Activated CD4-positive, alpha-beta T cell treated with anti-CD3 and anti-CD28 coated beads for 1 hour (primary cell): Measurements from ENCODE around the gene CD83.
"Not testable (repeated sequence)": the region's sequence is repeated elsewhere in the genome, so short reads cannot be mapped to it uniquely, and the experiment has no call there.

ENCODE experiments used
- DNase-seq: peaks from one replicate; pipeline ENCODE4 v3.0.0-alpha.2; 2020

Gene CD83

GRCh38 chr6:14117158-14118090 is at the start of gene CD83:
Gene CD83 (plus strand): TSS chr6:14117772. CDS start chr6:14117812, 40 bp downstream.
- DNase-seq: peak; percentile 84

GRCh38 chr6:14068133-14068532 is 49.4 kb upstream of the CD83 start:
- no peak for DNase-seq

- DNase-seq: no peak
Measured at GRCh38 chr6:14068623-14069022, 48.9 kb upstream of the CD83 start.

GRCh38 chr6:14070457-14070856 is 47.1 kb upstream of the CD83 start:
- DNase-seq: no peak

- no peak for DNase-seq
Measured at GRCh38 chr6:14072084-14072483, 45.5 kb upstream of the CD83 start.

GRCh38 chr6:14073561-14074354 is 43.8 kb upstream of the CD83 start:
- not testable (repeated sequence) for DNase-seq

GRCh38 chr6:14074476-14075094 is 43.0 kb upstream of the CD83 start:
- DNase-seq: no peak

GRCh38 chr6:14075095-14075503 is 42.5 kb upstream of the CD83 start:
- no peak for DNase-seq

- no peak for DNase-seq
Measured at GRCh38 chr6:14077193-14077867, 40.2 kb upstream of the CD83 start.

GRCh38 chr6:14079433-14079832 is 38.1 kb upstream of the CD83 start:
- DNase-seq: no peak

- DNase-seq: no peak
Measured at GRCh38 chr6:14079971-14080370, 37.6 kb upstream of the CD83 start.

GRCh38 chr6:14081126-14081525 is 36.4 kb upstream of the CD83 start:
- no peak for DNase-seq

GRCh38 chr6:14082771-14083170 is 34.8 kb upstream of the CD83 start:
- DNase-seq: no peak

- no peak for DNase-seq
Measured at GRCh38 chr6:14083262-14083661, 34.3 kb upstream of the CD83 start.

GRCh38 chr6:14083751-14084150 is 33.8 kb upstream of the CD83 start:
- no peak for DNase-seq

GRCh38 chr6:14084388-14084787 is 33.2 kb upstream of the CD83 start:
- no peak for DNase-seq

- DNase-seq: no peak
Measured at GRCh38 chr6:14085176-14085787, 32.3 kb upstream of the CD83 start.

- no peak for DNase-seq
Measured at GRCh38 chr6:14086701-14087100, 30.9 kb upstream of the CD83 start.

GRCh38 chr6:14088600-14089192 is 28.9 kb upstream of the CD83 start:
- DNase-seq: no peak

GRCh38 chr6:14089224-14089623 is 28.3 kb upstream of the CD83 start:
- DNase-seq: no peak

GRCh38 chr6:14091339-14091978 is 26.1 kb upstream of the CD83 start:
- DNase-seq: no peak
